NCI-H2196 treated with DMSO at 0.1 percent for 48 hours (cell line): ENCODE measurements around the gene GPHB5.

ENCODE experiments used
- DNase-seq: peaks from one replicate; lab custom pipeline; 2025; ENCODE audit not compliant: unreplicated experiment; lab: John Stamatoyannopoulos, UW

Gene GPHB5

DNA sequence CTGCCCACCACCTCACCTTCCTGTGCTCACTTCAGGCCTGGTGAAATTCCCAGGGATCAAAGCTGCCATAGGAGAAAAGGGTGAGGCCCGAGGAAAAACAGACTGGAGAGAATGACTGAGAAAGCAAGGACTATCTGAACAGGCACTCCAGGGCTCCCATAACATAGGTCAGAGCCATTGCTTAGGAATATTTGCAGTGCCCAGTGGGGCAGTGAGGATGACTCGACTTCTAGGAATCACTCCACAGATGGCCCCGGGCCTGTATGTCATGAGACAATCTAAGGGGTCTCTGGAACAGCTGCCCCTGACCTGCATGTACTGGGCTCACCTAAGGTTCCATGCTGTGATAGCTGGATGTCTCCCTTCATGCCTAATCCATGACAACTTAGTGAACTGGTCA is 51.6 kb downstream of the GPHB5 start:
- no peak for DNase-seq

DNA sequence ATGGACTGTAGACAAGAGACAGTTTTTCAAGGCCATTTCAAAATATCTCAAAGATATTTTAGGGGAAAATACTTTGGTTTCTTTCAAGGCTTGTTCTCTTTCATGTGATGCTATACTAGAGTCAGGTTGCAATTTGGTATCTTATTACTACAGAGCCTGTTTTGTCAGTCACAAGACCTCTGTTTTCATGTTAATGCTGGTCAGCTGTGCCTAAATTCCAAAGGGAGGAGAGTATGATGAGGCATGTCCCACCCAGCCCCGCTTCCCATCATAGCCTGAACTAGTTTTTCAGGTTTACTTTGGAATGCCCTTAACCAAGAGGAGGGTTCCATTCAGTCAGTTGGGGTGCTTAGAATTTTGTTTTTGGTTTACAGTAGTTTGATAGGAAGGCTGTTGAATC is 52.6 kb downstream of the GPHB5 start:
- DNase-seq, result no peak
